SJSA1 (cell line): ENCODE results near the gene MYLK2. TPM values are rescaled to one million over a fixed set of nuclear protein-coding genes. Genes with fewer than 3 reads are reported as not detected.

Experiments used
- DNase-seq, 2 experiments: peaks; one replicate each; pipeline ENCODE4 v3.0.0-alpha.2; 2015 to 2020; ENCODE audit warnings: low spot score in 2 of 2, low read depth in 1 of 2
- H3K27ac ChIP-seq: fragments of 250-450 bp; sonication (Bioruptor Pico); 2 replicates; pipeline ENCODE4 v1.5.1; 2020; ENCODE audit warnings: mild to moderate bottlenecking, moderate library complexity
- H3K27me3 ChIP-seq: fragments of 250-450 bp; sonication (Bioruptor Pico); replicated peaks from 2 replicates; pipeline ENCODE4 v1.5.1; 2020; ENCODE audit warnings: mild to moderate bottlenecking, moderate library complexity
- H3K36me3 ChIP-seq: fragments of 250-450 bp; sonication (Bioruptor Pico); 2 replicates; pipeline ENCODE4 v1.5.1; 2020; ENCODE audit warnings: mild to moderate bottlenecking
- H3K4me1 ChIP-seq: fragments of 250-450 bp; sonication (Bioruptor Pico); replicated peaks from 2 replicates; pipeline ENCODE4 v1.6.1; 2021; ENCODE audit warnings: mild to moderate bottlenecking
- H3K4me3 ChIP-seq: fragments of 250-450 bp; sonication (Bioruptor Pico); 2 replicates; pipeline ENCODE4 v1.5.1; 2020; ENCODE audit warnings: mild to moderate bottlenecking
- H3K9me3 ChIP-seq: fragments of 250-450 bp; sonication (Bioruptor Pico); replicated peaks from 2 replicates; pipeline ENCODE4 v1.5.1; 2020; ENCODE audit warnings: mild to moderate bottlenecking
- total RNA-seq: library from RNA; depleted of rRNA; stranded (reverse); fragments of >200 nt; shearing (Covaris generic); gene quantifications from 2 replicates; pipeline ENCODE4 v1.2.3, GENCODE V29; 2014

MYLK2 gene
- total RNA-seq, 1 experiment from 2014 or later, result 0.82 TPM

- Histone ChIP-seq H3K27ac (no peak overlapping the region), H3K27me3 (no peaks in the 10 kb centered on the region), H3K4me3 (peak overlapping the region; percentile 2; the same call in 1 of the 2 replicates), H3K4me1 (peaks cover 77% of the 10 kb centered on the region), H3K36me3 (no peaks in the 10 kb centered on the region; the same call in 1 of the 2 replicates), H3K9me3 (no peaks in the 10 kb centered on the region)
- no peak for DNase-seq
Measured at GRCh38 chr20:31843881-31844280, 24.7 kb downstream of the MYLK2 start.

GRCh38 chr20:31844737-31845299, 25.7 kb downstream of the MYLK2 start:
- H3K36me3 ChIP-seq, result no peaks in the 10 kb centered on the region; the same call in 1 of the 2 replicates
- H3K4me3 ChIP-seq, result peak overlapping the region; percentile 17
- H3K4me1 ChIP-seq, result peaks cover 68% of the 10 kb centered on the region
- no peaks in the 10 kb centered on the region for H3K9me3 ChIP-seq
- DNase-seq, result no peak
- H3K27me3 ChIP-seq, result no peaks in the 10 kb centered on the region
- H3K27ac ChIP-seq, result no peak overlapping the region

GRCh38 chr20:31845300-31845863, 26.2 kb downstream of the MYLK2 start, which contains the start of gene FOXS1:
Gene FOXS1, minus strand, starts transcription at chr20:31845604. Its CDS starts 62 bp downstream, at chr20:31845542.
- peaks cover 62% of the 10 kb centered on the region for H3K4me1 ChIP-seq
- peak; percentile 47 to 61 for DNase-seq
- H3K27me3 ChIP-seq, result no peaks in the 10 kb centered on the region

GRCh38 chr20:31846793-31847138, 27.6 kb downstream of the MYLK2 start:
- no peak for DNase-seq
- Histone ChIP-seq H3K9me3 (no peaks in the 10 kb centered on the region), H3K27me3 (no peaks in the 10 kb centered on the region), H3K27ac (no peak overlapping the region), H3K36me3 (no peaks in the 10 kb centered on the region; the same call in 1 of the 2 replicates), H3K4me1 (peaks cover 48% of the 10 kb centered on the region), H3K4me3 (no peak overlapping the region)

More at GRCh38 chr20:31845300-31845863, 26.2 kb downstream of the MYLK2 start, which contains the start of gene FOXS1:
- no peak within 1 kb of the TSS for H3K27ac ChIP-seq
- H3K36me3 ChIP-seq, result no peaks in the 10 kb centered on the region; the same call in 1 of the 2 replicates
- H3K4me3 ChIP-seq, result peak within 1 kb of the TSS; percentile 17
- no peaks in the 10 kb centered on the region for H3K9me3 ChIP-seq

- Histone ChIP-seq H3K36me3 (no peaks in the 10 kb centered on the region; the same call in 1 of the 2 replicates), H3K4me3 (no peak overlapping the region), H3K27me3 (no peaks in the 10 kb centered on the region), H3K27ac (no peak overlapping the region), H3K9me3 (no peaks in the 10 kb centered on the region), H3K4me1 (peaks cover 36% of the 10 kb centered on the region)
- DNase-seq, result no peak
Measured at GRCh38 chr20:31848088-31848999, 29.2 kb downstream of the MYLK2 start.

GRCh38 chr20:31849306-31849930, 30.3 kb downstream of the MYLK2 start:
- Histone ChIP-seq H3K4me1 (peaks cover 26% of the 10 kb centered on the region), H3K9me3 (no peaks in the 10 kb centered on the region), H3K36me3 (no peaks in the 10 kb centered on the region), H3K4me3 (no peak overlapping the region), H3K27ac (no peak overlapping the region), H3K27me3 (no peaks in the 10 kb centered on the region)
- DNase-seq, result no peak

- no peak for DNase-seq
- Histone ChIP-seq H3K9me3 (no peaks in the 10 kb centered on the region), H3K27me3 (0 out of 2 replicates have a peak, but pooled peaks cover 6% of the 10 kb centered on the region), H3K27ac (no peak overlapping the region), H3K4me3 (no peak overlapping the region), H3K36me3 (no peaks in the 10 kb centered on the region), H3K4me1 (peaks cover 6% of the 10 kb centered on the region)
Measured at GRCh38 chr20:31851240-31851955, 32.2 kb downstream of the MYLK2 start.

- H3K9me3 ChIP-seq, result no peaks in the 10 kb centered on the region
- no peak for DNase-seq
- H3K27me3 ChIP-seq, result 0 out of 2 replicates have a peak, but pooled peaks cover 6% of the 10 kb centered on the region
- no peaks in the 10 kb centered on the region for H3K36me3 ChIP-seq
- H3K27ac ChIP-seq, result no peak overlapping the region
- no peak overlapping the region for H3K4me3 ChIP-seq
- peaks cover 4% of the 10 kb centered on the region; the same call in 1 of the 2 replicates for H3K4me1 ChIP-seq
Measured at GRCh38 chr20:31853481-31853880, 34.3 kb downstream of the MYLK2 start.

GRCh38 chr20:31856516-31856915, 37.4 kb downstream of the MYLK2 start:
- Histone ChIP-seq H3K27me3 (peaks cover 24% of the 10 kb centered on the region), H3K9me3 (no peaks in the 10 kb centered on the region), H3K4me1 (peaks cover 13% of the 10 kb centered on the region)

GRCh38 chr20:31857861-31858759, 39.0 kb downstream of the MYLK2 start:
- H3K27me3 ChIP-seq, result peaks cover 24% of the 10 kb centered on the region
- H3K4me3 ChIP-seq, result no peak overlapping the region
- H3K27ac ChIP-seq, result no peak overlapping the region
- peaks cover 9% of the 10 kb centered on the region for H3K4me1 ChIP-seq
- no peak for DNase-seq
- no peaks in the 10 kb centered on the region for H3K9me3 ChIP-seq
- H3K36me3 ChIP-seq, result no peaks in the 10 kb centered on the region

More at GRCh38 chr20:31856516-31856915, 37.4 kb downstream of the MYLK2 start:
- DNase-seq, result no peak
- Histone ChIP-seq H3K4me3 (no peak overlapping the region), H3K27ac (no peak overlapping the region), H3K36me3 (no peaks in the 10 kb centered on the region)

- Histone ChIP-seq H3K9me3 (no peaks in the 10 kb centered on the region), H3K27me3 (peaks cover 24% of the 10 kb centered on the region)
- no peak for DNase-seq
Measured at GRCh38 chr20:31858760-31859083, 39.6 kb downstream of the MYLK2 start.

GRCh38 chr20:31859266-31859997, 40.3 kb downstream of the MYLK2 start:
- Histone ChIP-seq H3K27ac (no peak overlapping the region), H3K4me1 (peaks cover 9% of the 10 kb centered on the region), H3K9me3 (no peaks in the 10 kb centered on the region), H3K27me3 (peaks cover 24% of the 10 kb centered on the region), H3K36me3 (no peaks in the 10 kb centered on the region), H3K4me3 (no peak overlapping the region)
- no peak for DNase-seq

More at GRCh38 chr20:31858760-31859083, 39.6 kb downstream of the MYLK2 start:
- H3K4me1 ChIP-seq, result peaks cover 9% of the 10 kb centered on the region
- H3K36me3 ChIP-seq, result no peaks in the 10 kb centered on the region
- no peak overlapping the region for H3K27ac ChIP-seq
- no peak overlapping the region for H3K4me3 ChIP-seq
